ENCODE data around the gene GP5. TPM values are rescaled to one million over a fixed set of nuclear protein-coding genes. Genes with fewer than 3 reads are reported as not detected.

GP5 gene
- total RNA-seq, 6 experiments from 2014 or later, result 0.05 TPM; not detected in 5

GRCh38 chr3:194395212-194395611 is 3.9 kb downstream of the GP5 start:
- H3K4me1 Mint-ChIP-seq (ENCODE audit: low read depth), result peaks cover 4% of the 10 kb centered on the region; the same call in 1 of the 2 replicates
- H3K27me3 Mint-ChIP-seq (ENCODE audit: insufficient read depth), result peaks cover 41% of the 10 kb centered on the region
- peaks cover 10% of the 10 kb centered on the region for H3K36me3 Mint-ChIP-seq (ENCODE audit: low read depth)
- no peak overlapping the region for H3K27ac Mint-ChIP-seq
- no peak for DNase-seq
- peaks cover 14% of the 10 kb centered on the region for H3K9me3 Mint-ChIP-seq
- no peak overlapping the region for H3K4me3 Mint-ChIP-seq
- TF ChIP-seq CTCF (IDR thresholded peaks at IDR 0.05), result no peak

GRCh38 chr3:194392576-194392975 is 6.5 kb downstream of the GP5 start:
- no peak for TF ChIP-seq CTCF (IDR thresholded peaks at IDR 0.05)
- H3K27ac Mint-ChIP-seq, result no peak overlapping the region
- H3K36me3 Mint-ChIP-seq (ENCODE audit: low read depth), result peaks cover 20% of the 10 kb centered on the region
- H3K4me3 Mint-ChIP-seq, result no peak overlapping the region
- H3K9me3 Mint-ChIP-seq, result peaks cover 23% of the 10 kb centered on the region
- peaks cover 43% of the 10 kb centered on the region for H3K27me3 Mint-ChIP-seq (ENCODE audit: insufficient read depth)
- no peak for DNase-seq
- H3K4me1 Mint-ChIP-seq (ENCODE audit: low read depth), result peaks cover 4% of the 10 kb centered on the region; the same call in 1 of the 2 replicates

- DNase-seq, result no peak
- no peak for TF ChIP-seq CTCF (IDR thresholded peaks at IDR 0.05)
- no peak overlapping the region for H3K27ac Mint-ChIP-seq
- peaks cover 23% of the 10 kb centered on the region for H3K9me3 Mint-ChIP-seq
- peaks cover 20% of the 10 kb centered on the region for H3K36me3 Mint-ChIP-seq (ENCODE audit: low read depth)
- no peaks in the 10 kb centered on the region for H3K4me1 Mint-ChIP-seq (ENCODE audit: low read depth)
- peaks cover 34% of the 10 kb centered on the region for H3K27me3 Mint-ChIP-seq (ENCODE audit: insufficient read depth)
- H3K4me3 Mint-ChIP-seq, result no peak overlapping the region
Observed at GRCh38 chr3:194390835-194391234, 8.2 kb downstream of the GP5 start.

GRCh38 chr3:194389269-194389668 is 9.8 kb downstream of the GP5 start:
- Mint-ChIP-seq H3K9me3 (peaks cover 23% of the 10 kb centered on the region), H3K27ac (no peak overlapping the region), H3K4me1 (ENCODE audit: low read depth) (no peaks in the 10 kb centered on the region), H3K36me3 (ENCODE audit: low read depth) (peaks cover 20% of the 10 kb centered on the region), H3K4me3 (no peak overlapping the region), H3K27me3 (ENCODE audit: insufficient read depth) (peaks cover 25% of the 10 kb centered on the region)
- DNase-seq, result no peak
- no peak for TF ChIP-seq CTCF (IDR thresholded peaks at IDR 0.05)

GRCh38 chr3:194387926-194388418 is 11.1 kb downstream of the GP5 start:
- DNase-seq, result no peak
- H3K36me3 Mint-ChIP-seq (ENCODE audit: low read depth), result peaks cover 20% of the 10 kb centered on the region
- H3K27me3 Mint-ChIP-seq (ENCODE audit: insufficient read depth), result peaks cover 32% of the 10 kb centered on the region
- TF ChIP-seq CTCF (IDR thresholded peaks at IDR 0.05), result no peak
- no peak overlapping the region for H3K4me3 Mint-ChIP-seq
- H3K9me3 Mint-ChIP-seq, result peaks cover 23% of the 10 kb centered on the region
- H3K27ac Mint-ChIP-seq, result no peak overlapping the region
- no peaks in the 10 kb centered on the region for H3K4me1 Mint-ChIP-seq (ENCODE audit: low read depth)

- peaks cover 20% of the 10 kb centered on the region for H3K36me3 Mint-ChIP-seq (ENCODE audit: low read depth)
- H3K27ac Mint-ChIP-seq, result no peak overlapping the region
- no peak overlapping the region for H3K4me3 Mint-ChIP-seq
- no peak for DNase-seq
- H3K4me1 Mint-ChIP-seq (ENCODE audit: low read depth), result no peaks in the 10 kb centered on the region
- peaks cover 32% of the 10 kb centered on the region for H3K27me3 Mint-ChIP-seq (ENCODE audit: insufficient read depth)
- peaks cover 23% of the 10 kb centered on the region for H3K9me3 Mint-ChIP-seq
- no peak for TF ChIP-seq CTCF (IDR thresholded peaks at IDR 0.05)
Observed at GRCh38 chr3:194387276-194387675, 11.8 kb downstream of the GP5 start.
